Neural progenitor cell (in vitro differentiated cells): ENCODE measurements around the gene MKNK2. TPM values are rescaled to one million over a fixed set of nuclear protein-coding genes. Genes with fewer than 3 reads are reported as not detected.

Source experiments
- DNase-seq: peaks from one replicate; pipeline ENCODE4 v3.0.0-alpha.2; 2016; ENCODE audit warnings: low spot score
- H2AFZ ChIP-seq: fragments of 200-600 bp; sonication (generic); replicated peaks from 2 replicates; pipeline ENCODE4 v1.6.1; 2016; ENCODE audit warnings: antibody characterized with exemption
- H3F3A ChIP-seq: fragments of 200-600 bp; sonication (generic); 2 replicates; pipeline ENCODE4 v1.6.1; 2016; ENCODE audit warnings: antibody characterized with exemption, low read depth
- H3K27ac ChIP-seq: fragments of 200-600 bp; sonication (generic); 2 replicates; pipeline ENCODE4 v1.5.1; 2016; ENCODE audit warnings: mild to moderate bottlenecking
- H3K27me3 ChIP-seq: fragments of 200-600 bp; sonication (generic); 2 replicates; pipeline ENCODE4 v1.6.1; 2016; ENCODE audit warnings: mild to moderate bottlenecking, moderate library complexity
- H3K36me3 ChIP-seq: fragments of 200-600 bp; sonication (generic); 2 replicates; pipeline ENCODE4 v1.5.1; 2016
- H3K4me1 ChIP-seq: fragments of 200-600 bp; sonication (generic); 2 replicates; pipeline ENCODE4 v1.6.1; 2016; ENCODE audit warnings: mixed run types
- H3K4me2 ChIP-seq: fragments of 200-600 bp; sonication (generic); 2 replicates; pipeline ENCODE4 v1.6.1; 2016
- H3K4me3 ChIP-seq: fragments of 200-600 bp; sonication (generic); 2 replicates; pipeline ENCODE4 v1.5.1; 2016
- H3K79me2 ChIP-seq: fragments of 200-600 bp; sonication (generic); 2 replicates; pipeline ENCODE4 v1.6.1; 2016; ENCODE audit warnings: low read depth
- H3K9ac ChIP-seq: fragments of 200-600 bp; sonication (generic); 2 replicates; pipeline ENCODE4 v1.6.1; 2016
- H3K9me3 ChIP-seq: fragments of 200-600 bp; sonication (generic); 2 replicates; pipeline ENCODE4 v1.5.1; 2016; ENCODE audit warnings: low read depth
- H4K20me1 ChIP-seq: fragments of 200-600 bp; sonication (generic); 2 replicates; pipeline ENCODE4 v1.6.1; 2016; ENCODE audit warnings: low read depth
- H3K27ac Mint-ChIP-seq: 3 replicates; pipeline ENCODE4 v1.8.0; 2021; ENCODE audit warnings: mixed read lengths
- H3K27me3 Mint-ChIP-seq: 2 replicates; pipeline ENCODE4 v1.8.0; 2022; ENCODE audit warnings: low read depth, mild to moderate bottlenecking, inconsistent platforms, moderate library complexity, mixed read lengths; ENCODE audit not compliant: insufficient read depth
- H3K36me3 Mint-ChIP-seq: 3 replicates; pipeline ENCODE4 v1.8.0; 2021; ENCODE audit warnings: mixed read lengths
- H3K4me1 Mint-ChIP-seq: 3 replicates; pipeline ENCODE4 v1.8.0; 2021; ENCODE audit warnings: mixed read lengths
- H3K4me3 Mint-ChIP-seq: 3 replicates; pipeline ENCODE4 v1.8.0; 2021; ENCODE audit warnings: mild to moderate bottlenecking, moderate library complexity, mixed read lengths
- H3K9me3 Mint-ChIP-seq: 3 replicates; pipeline ENCODE4 v1.8.0; 2020; ENCODE audit warnings: mixed read lengths
- EZH2 ChIP-seq: fragments of 200-600 bp; sonication (generic); IDR thresholded peaks from 2 replicates; pipeline ENCODE4 v1.6.1; 2017; ENCODE audit warnings: antibody characterized with exemption, mild to moderate bottlenecking, moderate library complexity
- EZH2phosphoT487 ChIP-seq: fragments of 200-600 bp; sonication (generic); IDR thresholded peaks from 2 replicates; pipeline ENCODE4 v1.6.1; 2017; ENCODE audit warnings: antibody characterized with exemption
- total RNA-seq: library from RNA; depleted of rRNA; stranded (reverse); fragments of >200 nt; gene quantifications from 2 replicates; pipeline ENCODE4 v1.2.3, GENCODE V29; 2015; ENCODE audit warnings: low replicate concordance
- TF ChIP-seq, protein P1 (sequence below): fragments of 200-600 bp; sonication (generic); IDR thresholded peaks from 2 replicates; pipeline ENCODE4 v1.5.1; 2017; ENCODE audit warnings: antibody characterized with exemption, mild to moderate bottlenecking

MKNK2 gene
- total RNA-seq, 1 donor from 2014 or later, result 46.0 TPM

- H3K9ac ChIP-seq, result no peak overlapping the region
- Mint-ChIP-seq H3K27ac (peak overlapping the region; percentile 69), H3K4me3 (no peak overlapping the region), H3K9me3 (no peaks in the 10 kb centered on the region), H3K4me1 (peaks cover 12% of the 10 kb centered on the region), H3K27me3 (peaks cover 3% of the 10 kb centered on the region), H3K36me3 (peaks cover 4% of the 10 kb centered on the region)
- no peak overlapping the region for H2AFZ ChIP-seq
- peak; percentile 5 for DNase-seq
- H3K27me3 ChIP-seq, result no peaks in the 10 kb centered on the region
- peaks cover 32% of the 10 kb centered on the region for H3K79me2 ChIP-seq
- no peaks in the 10 kb centered on the region for H3K9me3 ChIP-seq
- no peak overlapping the region for H3K4me3 ChIP-seq
- H3K4me2 ChIP-seq, result no peak overlapping the region
- H3K27ac ChIP-seq, result no peak overlapping the region
- peaks cover 22% of the 10 kb centered on the region for H3K4me1 ChIP-seq
- TF ChIP-seq EZH2, result no peak
- no peak for TF ChIP-seq EZH2phosphoT487
- TF ChIP-seq, protein P1, sequence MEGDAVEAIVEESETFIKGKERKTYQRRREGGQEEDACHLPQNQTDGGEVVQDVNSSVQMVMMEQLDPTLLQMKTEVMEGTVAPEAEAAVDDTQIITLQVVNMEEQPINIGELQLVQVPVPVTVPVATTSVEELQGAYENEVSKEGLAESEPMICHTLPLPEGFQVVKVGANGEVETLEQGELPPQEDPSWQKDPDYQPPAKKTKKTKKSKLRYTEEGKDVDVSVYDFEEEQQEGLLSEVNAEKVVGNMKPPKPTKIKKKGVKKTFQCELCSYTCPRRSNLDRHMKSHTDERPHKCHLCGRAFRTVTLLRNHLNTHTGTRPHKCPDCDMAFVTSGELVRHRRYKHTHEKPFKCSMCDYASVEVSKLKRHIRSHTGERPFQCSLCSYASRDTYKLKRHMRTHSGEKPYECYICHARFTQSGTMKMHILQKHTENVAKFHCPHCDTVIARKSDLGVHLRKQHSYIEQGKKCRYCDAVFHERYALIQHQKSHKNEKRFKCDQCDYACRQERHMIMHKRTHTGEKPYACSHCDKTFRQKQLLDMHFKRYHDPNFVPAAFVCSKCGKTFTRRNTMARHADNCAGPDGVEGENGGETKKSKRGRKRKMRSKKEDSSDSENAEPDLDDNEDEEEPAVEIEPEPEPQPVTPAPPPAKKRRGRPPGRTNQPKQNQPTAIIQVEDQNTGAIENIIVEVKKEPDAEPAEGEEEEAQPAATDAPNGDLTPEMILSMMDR, result no peak
- H3F3A ChIP-seq, result peaks cover 25% of the 10 kb centered on the region
- no peaks in the 10 kb centered on the region for H3K36me3 ChIP-seq
- H4K20me1 ChIP-seq, result peaks cover 47% of the 10 kb centered on the region
These were observed 7.8 kb downstream of the MKNK2 start for GRCh38 chr19:2043251-2043641.

- H3K4me3 ChIP-seq, result peak overlapping the region; percentile 28
- no peak overlapping the region for H3K4me3 Mint-ChIP-seq
- DNase-seq, result peak; percentile 49
- peaks cover 10% of the 10 kb centered on the region for H3K4me1 Mint-ChIP-seq
- no peak overlapping the region for H2AFZ ChIP-seq
- H3K79me2 ChIP-seq, result peaks cover 26% of the 10 kb centered on the region
- no peaks in the 10 kb centered on the region for H3K27me3 ChIP-seq
- H3K4me2 ChIP-seq, result peak overlapping the region; percentile 73
- H3K36me3 Mint-ChIP-seq, result peaks cover 6% of the 10 kb centered on the region
- H3K36me3 ChIP-seq, result no peaks in the 10 kb centered on the region
- peaks cover 43% of the 10 kb centered on the region for H4K20me1 ChIP-seq
- no peaks in the 10 kb centered on the region for H3K9me3 Mint-ChIP-seq
- H3K27me3 Mint-ChIP-seq, result peaks cover 3% of the 10 kb centered on the region
- H3K4me1 ChIP-seq, result peaks cover 22% of the 10 kb centered on the region
- TF ChIP-seq, protein P1, result no peak
- TF ChIP-seq EZH2 (no peak), EZH2phosphoT487 (no peak)
- H3K9ac ChIP-seq, result no peak overlapping the region
- no peaks in the 10 kb centered on the region for H3K9me3 ChIP-seq
- H3K27ac ChIP-seq, result peak overlapping the region; percentile 64
- peaks cover 31% of the 10 kb centered on the region for H3F3A ChIP-seq
- H3K27ac Mint-ChIP-seq, result no peak overlapping the region
These were observed 8.4 kb downstream of the MKNK2 start for GRCh38 chr19:2042485-2043250.

DNA sequence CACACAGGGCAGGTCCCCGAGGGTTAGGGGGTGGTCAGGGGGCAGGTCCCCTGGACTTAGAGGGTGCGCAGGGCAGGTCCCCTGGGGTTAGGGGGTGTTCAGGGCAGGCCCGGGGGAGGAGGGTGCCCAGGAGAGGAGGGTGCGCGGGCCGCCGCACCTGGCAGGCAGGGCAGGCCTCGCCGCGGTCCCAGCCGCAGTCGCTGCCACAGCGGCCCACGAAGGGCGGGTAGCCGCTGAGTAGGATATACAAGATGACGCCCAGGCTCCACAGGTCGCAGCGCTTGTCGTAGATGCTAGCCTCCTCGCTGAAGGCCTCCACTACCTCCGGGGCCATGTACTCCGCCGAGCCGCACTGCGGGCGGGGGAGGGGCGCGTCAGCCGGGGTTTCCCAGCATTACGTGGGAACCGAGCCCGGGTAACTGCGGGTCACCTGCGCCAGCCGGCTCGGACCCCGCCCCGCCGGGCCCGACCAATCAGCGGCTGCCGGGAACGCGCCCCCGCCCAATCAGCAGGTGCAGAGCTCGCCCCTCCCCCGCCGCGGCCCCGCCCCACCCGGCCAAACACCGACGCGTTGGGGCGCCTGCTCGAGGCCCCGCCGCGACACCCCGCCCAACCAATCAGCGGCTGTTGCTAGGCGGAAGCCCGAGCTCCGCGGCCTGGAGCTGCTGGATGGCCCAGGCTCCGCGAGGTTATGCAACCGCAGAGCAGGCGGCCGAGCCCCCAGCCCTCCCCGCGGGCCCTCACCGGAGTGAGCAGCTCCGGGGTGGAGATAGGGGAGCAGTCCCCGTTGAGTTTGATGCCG, 9.2 kb downstream of the MKNK2 start:
- Histone ChIP-seq H3K9me3 (no peaks in the 10 kb centered on the region), H4K20me1 (peaks cover 35% of the 10 kb centered on the region), H3K27ac (peak overlapping the region; percentile 84), H3K4me2 (peak overlapping the region; percentile 81), H3K4me1 (peaks cover 22% of the 10 kb centered on the region), H3F3A (peaks cover 36% of the 10 kb centered on the region), H3K9ac (peak overlapping the region; percentile 45), H3K27me3 (no peaks in the 10 kb centered on the region), H3K4me3 (peak overlapping the region; percentile 38), H3K36me3 (no peaks in the 10 kb centered on the region), H3K79me2 (peaks cover 19% of the 10 kb centered on the region), H2AFZ (no peak overlapping the region)
- peaks cover 3% of the 10 kb centered on the region for H3K27me3 Mint-ChIP-seq
- H3K4me1 Mint-ChIP-seq, result peaks cover 12% of the 10 kb centered on the region
- peak; percentile 98 for DNase-seq
- H3K9me3 Mint-ChIP-seq, result no peaks in the 10 kb centered on the region
- peaks cover 8% of the 10 kb centered on the region for H3K36me3 Mint-ChIP-seq
- H3K4me3 Mint-ChIP-seq, result no peak overlapping the region
- H3K27ac Mint-ChIP-seq, result no peak overlapping the region
- TF ChIP-seq EZH2phosphoT487 (no peak), EZH2 (no peak)
- TF ChIP-seq, protein P1, result no peak
